NCI-H510A treated with DMSO at 0.1 percent for 48 hours (cell line): ENCODE data around the gene MLIP.

Experiments used
- DNase-seq: peaks from one replicate; lab custom pipeline; 2025; lab: John Stamatoyannopoulos, UW

Gene MLIP

GRCh38 chr6:54285595-54285994, 174.4 kb downstream of the MLIP start:
- no peak for DNase-seq

DNA sequence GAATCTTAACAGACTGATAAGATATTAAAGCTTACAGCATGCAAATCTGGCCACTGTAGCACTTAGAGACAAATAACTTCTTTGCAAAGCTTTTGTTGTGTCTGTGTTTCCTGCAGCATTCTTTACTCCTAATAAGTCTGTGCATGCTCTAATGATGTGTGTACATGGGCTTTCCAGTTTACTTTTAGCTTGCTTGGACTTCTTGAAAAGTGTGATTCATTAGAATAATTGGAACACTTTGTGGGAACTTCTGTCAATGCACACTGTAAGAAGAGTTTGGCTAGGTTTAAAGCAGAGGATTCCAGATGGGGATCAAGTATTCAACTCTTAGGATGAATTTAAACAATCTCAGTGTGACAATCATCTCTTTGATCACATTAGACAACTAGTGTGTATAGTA, 174.9 kb downstream of the MLIP start:
- DNase-seq = no peak

DNA sequence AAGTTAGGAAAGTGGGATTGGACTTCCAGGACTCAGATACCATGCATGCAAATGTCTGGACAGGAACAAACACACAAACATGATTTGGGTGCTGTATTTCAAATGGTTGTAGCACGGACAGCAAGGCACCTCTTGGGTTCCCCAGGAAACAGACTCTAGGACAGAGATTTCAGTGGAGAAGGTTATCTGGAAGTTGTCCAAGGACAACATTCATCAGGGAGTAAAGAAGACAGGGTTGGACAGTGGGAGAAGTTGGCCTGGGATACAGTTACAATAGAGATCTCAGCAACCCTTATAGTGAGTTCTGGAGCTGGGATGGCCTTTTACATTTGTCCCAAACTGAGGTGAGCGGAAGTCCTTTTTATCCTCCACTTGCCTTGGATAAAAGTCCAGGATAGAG, 177.2 kb downstream of the MLIP start:
- no peak for DNase-seq

DNA sequence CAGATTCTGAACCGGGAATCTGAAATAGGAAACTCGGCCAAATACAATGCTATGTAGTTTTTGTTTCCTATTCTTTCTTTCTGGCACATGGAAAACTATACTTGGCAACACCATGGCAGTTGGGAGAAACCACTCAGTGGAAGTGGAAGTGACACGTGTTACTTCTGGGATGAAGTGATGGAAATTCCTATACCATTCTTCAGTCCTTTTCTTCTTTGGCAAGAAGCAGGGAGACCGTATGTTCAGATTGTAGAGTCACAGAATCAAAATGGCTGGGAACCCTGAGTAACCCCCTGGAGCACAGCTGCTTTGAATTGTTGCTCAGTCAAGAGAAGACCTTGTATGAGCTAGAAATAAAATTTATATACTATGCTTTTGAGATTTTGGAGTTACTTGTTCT, 178.2 kb downstream of the MLIP start:
- DNase-seq = no peak

GRCh38 chr6:54291146-54291545, 179.9 kb downstream of the MLIP start:
- DNase-seq = no peak

DNA sequence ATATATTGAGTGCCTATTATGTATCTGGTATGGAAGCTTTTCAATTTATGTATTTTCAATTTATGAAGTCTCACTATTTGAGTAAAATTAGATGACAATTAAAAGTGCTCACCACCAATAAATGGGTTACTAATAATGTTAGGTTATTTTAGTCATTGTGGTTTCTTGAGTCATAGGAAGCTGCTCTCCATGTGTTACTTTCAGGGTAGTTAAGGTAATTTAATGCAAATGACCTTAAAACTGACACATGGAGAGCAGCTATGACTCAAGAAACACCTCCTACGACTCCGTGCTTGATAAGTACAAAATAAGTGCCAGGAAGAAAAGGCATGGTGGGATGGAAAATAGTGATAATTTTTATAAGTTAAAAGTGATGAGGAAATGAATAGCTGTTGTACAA, 180.5 kb downstream of the MLIP start:
- no peak for DNase-seq

- DNase-seq = no peak
Observed at GRCh38 chr6:54294965-54295532, 183.8 kb downstream of the MLIP start.

DNA sequence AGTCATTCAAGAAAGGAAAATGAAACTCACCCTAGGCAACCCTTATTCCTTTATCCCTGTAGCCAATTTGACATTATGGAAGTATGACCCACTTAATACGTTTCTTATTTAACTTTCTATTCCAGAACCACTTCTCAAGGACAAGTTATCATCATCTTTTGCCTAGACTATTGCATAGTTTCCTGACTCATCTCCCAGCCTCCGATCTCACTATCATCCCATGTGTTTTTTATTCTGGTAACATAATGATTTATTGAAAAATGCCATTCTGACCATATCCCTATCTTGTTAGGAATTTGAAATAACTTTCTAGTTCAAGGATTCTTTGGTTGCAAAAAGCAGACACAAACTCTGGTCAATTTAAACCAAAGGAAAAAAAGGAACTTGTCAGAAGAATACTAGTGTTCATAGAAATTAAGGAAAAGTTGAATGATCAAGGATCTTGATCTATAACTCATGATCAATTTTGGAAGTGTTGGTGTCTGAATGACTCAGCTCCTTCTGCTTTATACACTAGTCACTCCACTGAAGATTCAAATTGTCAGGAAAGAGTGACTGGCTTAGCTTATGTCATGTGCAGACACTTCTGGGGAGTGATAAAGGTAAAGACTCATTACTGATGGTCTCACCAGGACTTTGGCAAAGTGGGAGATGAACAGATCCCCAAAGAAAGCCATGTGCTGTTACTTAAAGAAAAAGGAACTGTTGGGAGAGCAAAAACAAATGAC, 188.5 kb downstream of the MLIP start:
- DNase-seq = no peak

DNA sequence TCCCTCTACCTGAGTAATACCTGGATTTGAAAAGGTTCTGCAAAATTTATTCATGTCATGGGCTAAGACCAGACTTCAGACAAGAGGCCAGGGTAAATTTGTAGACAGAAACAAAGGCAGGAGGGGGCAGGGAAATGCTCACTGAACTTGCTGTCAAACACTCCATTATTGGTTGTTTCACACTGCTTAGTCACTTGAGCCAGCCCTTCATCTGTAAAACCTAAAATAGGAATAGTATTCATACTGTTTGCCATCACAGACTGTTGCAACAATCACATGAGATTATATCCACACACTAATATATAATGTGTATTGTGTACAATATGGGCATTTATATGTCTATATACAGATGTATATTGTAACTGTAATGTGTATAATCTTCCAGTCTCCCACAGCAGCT, 190.5 kb downstream of the MLIP start:
- no peak for DNase-seq

- no peak for DNase-seq
Observed at GRCh38 chr6:54307439-54307910, 196.2 kb downstream of the MLIP start.

GRCh38 chr6:54308289-54308985, 197.2 kb downstream of the MLIP start, which contains the start of gene TINAG:
Gene TINAG, plus strand, starts transcription at chr6:54308441. Its CDS starts 110 bp downstream, at chr6:54308551.
- DNase-seq = no peak

DNA sequence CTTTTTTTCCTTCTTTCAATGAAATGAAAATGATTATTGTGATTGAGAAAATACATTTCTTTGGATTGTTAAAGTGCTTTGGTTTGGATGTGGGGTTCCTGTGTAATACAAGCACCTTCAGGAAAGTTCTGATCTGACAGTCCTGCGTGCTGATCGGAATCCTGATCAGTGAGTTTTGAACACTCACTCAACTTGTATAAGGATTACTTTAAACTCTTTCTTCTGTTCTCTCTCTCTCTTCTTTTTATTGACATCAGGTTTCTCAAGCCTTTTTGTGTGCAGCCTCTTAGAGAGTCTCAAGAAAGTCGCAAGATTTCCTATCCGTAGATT, 197.7 kb downstream of the MLIP start:
- no peak for DNase-seq

GRCh38 chr6:54310377-54311152, 199.3 kb downstream of the MLIP start:
- no peak for DNase-seq

GRCh38 chr6:54315656-54316055, 204.4 kb downstream of the MLIP start:
- no peak for DNase-seq
